Measurements from ENCODE around the gene CYP26A1.
"Not testable (repeated sequence)": the region's sequence is repeated elsewhere in the genome, so short reads cannot be mapped to it uniquely, and the experiment has no call there.

The CYP26A1 gene

GRCh38 chr10:93080350-93081046, 6.8 kb downstream of the CYP26A1 start:
- DNase-seq, result peak; percentile 46

GRCh38 chr10:93081318-93081717, 7.6 kb downstream of the CYP26A1 start:
- DNase-seq, result no peak

- DNase-seq, result no peak
Measured at GRCh38 chr10:93081834-93082233, 8.1 kb downstream of the CYP26A1 start.

GRCh38 chr10:93083743-93084539, 10.2 kb downstream of the CYP26A1 start:
- DNase-seq, result no peak

GRCh38 chr10:93085272-93085859, 11.7 kb downstream of the CYP26A1 start:
- DNase-seq, result no peak

- no peak for DNase-seq
Measured at GRCh38 chr10:93086289-93086688, 12.6 kb downstream of the CYP26A1 start.

- DNase-seq, result no peak
Measured at GRCh38 chr10:93087846-93088245, 14.2 kb downstream of the CYP26A1 start.

GRCh38 chr10:93088466-93088865, 14.8 kb downstream of the CYP26A1 start:
- DNase-seq, result no peak

- DNase-seq, result no peak
Measured at GRCh38 chr10:93090619-93091018, 16.9 kb downstream of the CYP26A1 start.

- DNase-seq, result no peak
Measured at GRCh38 chr10:93091960-93092359, 18.3 kb downstream of the CYP26A1 start.

- peak; percentile 10 for DNase-seq
Measured at GRCh38 chr10:93095225-93095624, 21.5 kb downstream of the CYP26A1 start.

- peak; percentile 89 for DNase-seq
Measured at GRCh38 chr10:93096901-93097300, 23.2 kb downstream of the CYP26A1 start.

- DNase-seq, result peak; percentile 46
Measured at GRCh38 chr10:93097386-93097785, 23.7 kb downstream of the CYP26A1 start.

- no peak for DNase-seq
Measured at GRCh38 chr10:93098816-93099215, 25.1 kb downstream of the CYP26A1 start.

GRCh38 chr10:93099670-93100069, 26.0 kb downstream of the CYP26A1 start:
- no peak for DNase-seq

GRCh38 chr10:93101148-93101547, 27.5 kb downstream of the CYP26A1 start:
- not testable (repeated sequence) for DNase-seq

GRCh38 chr10:93103953-93104352, 30.3 kb downstream of the CYP26A1 start:
- DNase-seq, result no peak

GRCh38 chr10:93106631-93107072, 33.0 kb downstream of the CYP26A1 start:
- peak; percentile 69 for DNase-seq

- no peak for DNase-seq
Measured at GRCh38 chr10:93110472-93111146, 36.9 kb downstream of the CYP26A1 start.

- no peak for DNase-seq
Measured at GRCh38 chr10:93113042-93113441, 39.3 kb downstream of the CYP26A1 start.

- peak; percentile 59 for DNase-seq
Measured at GRCh38 chr10:93115661-93116383, 42.1 kb downstream of the CYP26A1 start.

GRCh38 chr10:93121311-93121710, 47.6 kb downstream of the CYP26A1 start:
- no peak for DNase-seq

GRCh38 chr10:93123766-93124165, 50.1 kb downstream of the CYP26A1 start:
- no peak for DNase-seq
